Stimulated activated CD8-positive, alpha-beta memory T cell treated with anti-CD3 and anti-CD28 coated beads, Interleukin-12 subunit alpha, Interleukin-12 subunit beta, amount 100 ng/mL, for 24 hours (primary cell): ENCODE data around the gene DRG2.

Experiments
- DNase-seq: peaks from one replicate; pipeline ENCODE4 v3.0.0-alpha.2; 2020; ENCODE audit errors: extremely low read depth

The DRG2 gene

DNA sequence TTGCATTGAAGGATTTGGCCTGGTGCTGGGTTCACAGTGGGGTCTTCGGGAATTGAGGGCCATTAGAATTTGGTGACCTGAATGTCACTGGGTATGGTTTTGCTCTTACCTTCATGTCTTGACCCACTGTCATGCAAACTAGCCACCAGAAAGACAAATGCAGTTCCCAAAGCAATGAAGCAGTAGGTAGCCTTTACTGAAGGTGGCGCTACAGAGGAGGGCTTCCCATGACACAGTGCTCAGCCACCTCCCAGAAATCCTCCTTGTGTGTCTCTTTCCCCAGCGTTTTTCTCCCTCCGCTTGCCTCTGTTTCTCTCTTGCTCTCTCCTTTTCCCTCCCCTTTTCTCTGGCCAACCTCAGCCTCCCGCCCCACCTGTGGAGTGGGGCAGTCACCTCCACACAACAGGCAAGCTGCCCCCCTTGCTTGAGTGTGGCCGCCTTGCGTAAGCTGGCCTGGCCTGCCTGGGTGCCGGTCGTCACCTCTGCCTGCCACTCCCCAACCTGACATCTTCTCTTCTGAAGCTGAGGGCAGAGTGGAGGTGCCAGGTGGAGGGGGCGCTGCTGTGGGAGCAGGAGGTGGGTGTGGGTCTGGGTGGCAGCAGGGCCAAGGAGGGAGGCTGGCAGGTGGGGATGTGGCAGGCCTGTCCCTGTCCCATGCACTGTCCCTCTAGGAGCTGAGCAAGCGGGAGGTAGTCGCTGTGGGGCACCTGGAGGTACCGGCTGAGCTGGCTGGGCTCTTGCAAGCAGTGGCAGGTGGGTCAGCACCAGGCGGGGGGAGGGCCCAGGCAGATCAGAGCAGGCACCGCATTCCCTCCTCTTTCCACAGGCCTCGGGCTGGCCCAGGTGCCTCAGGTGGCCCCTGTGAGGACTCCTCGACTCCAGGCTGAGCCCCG, 55.5 kb downstream of the DRG2 start:
- no peak for DNase-seq

DNA sequence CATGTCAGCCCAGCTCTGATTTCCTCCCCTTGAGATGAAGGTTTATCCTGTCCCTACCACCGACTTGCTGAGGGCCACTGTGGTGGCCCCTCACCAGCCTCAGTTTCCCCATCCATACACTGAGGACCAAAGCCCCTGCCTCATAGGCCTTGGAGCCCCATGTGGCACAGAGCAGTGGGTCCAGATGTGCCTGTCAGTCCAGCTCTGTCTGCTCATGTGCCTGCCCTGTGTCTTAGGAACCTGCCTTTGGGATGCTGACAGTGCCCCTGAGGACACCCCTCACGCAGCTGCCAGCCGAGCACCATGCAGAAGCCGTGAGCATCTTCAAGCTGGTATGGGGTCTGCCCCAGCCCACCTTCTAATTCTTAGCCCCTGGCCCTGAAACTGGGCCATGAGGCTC, 56.5 kb downstream of the DRG2 start:
- no peak for DNase-seq

DNA sequence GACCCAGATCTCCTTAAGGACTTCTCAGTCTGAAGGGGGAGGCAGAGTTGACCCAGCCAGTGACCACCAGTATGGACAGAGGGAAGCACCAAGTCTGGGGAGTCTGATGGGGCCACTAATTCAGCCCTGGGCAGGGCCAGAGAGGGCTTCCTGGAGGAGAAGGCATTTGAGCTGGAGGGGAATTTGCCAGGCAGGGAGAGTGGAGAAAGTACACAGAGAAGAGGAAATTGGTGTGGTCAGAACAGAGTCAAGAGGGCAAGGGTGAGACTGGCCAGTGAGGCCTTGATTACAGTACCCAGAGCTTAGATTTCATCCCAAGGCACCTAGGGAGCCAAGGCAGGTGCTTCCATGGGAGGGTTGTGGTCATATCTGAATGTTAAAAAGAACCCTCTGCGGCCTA, 57.1 kb downstream of the DRG2 start:
- no peak for DNase-seq

DNA sequence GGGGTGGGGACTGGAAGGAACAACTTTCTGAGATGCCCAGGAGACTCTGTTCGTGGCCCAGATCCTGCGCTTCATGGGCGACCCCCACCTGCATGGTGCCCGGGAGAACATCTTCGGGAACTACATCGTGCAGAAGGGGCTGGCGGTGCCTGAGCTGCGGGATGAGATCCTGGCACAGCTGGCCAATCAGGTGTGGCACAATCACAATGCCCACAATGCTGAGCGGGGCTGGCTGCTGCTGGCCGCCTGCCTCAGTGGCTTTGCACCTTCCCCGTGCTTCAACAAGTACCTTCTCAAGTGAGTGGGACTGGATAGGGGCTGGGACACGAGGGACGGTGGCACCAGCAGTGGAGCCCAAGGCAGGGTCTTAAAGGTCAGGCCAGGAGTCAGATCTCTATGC, 58.1 kb downstream of the DRG2 start:
- no peak for DNase-seq

DNA sequence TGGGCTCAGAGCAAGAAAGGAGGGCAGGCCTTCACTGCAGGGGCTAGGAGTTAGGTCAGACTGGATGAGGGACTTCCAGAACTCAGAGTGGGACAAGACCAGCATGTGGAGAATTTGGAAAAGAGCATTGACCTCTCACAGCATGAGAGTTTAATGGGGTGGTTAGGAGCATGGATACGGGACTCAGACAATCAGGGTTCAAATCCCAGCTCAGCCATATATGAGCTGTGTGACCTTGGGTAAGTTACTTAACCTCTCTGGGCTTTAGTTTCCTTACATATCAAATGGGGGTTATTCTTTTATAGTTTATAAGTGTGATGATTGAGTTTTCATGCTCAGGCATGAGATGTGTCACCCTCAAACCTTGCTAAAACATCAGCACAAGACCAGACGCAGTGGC, 58.5 kb downstream of the DRG2 start:
- DNase-seq: no peak

DNA sequence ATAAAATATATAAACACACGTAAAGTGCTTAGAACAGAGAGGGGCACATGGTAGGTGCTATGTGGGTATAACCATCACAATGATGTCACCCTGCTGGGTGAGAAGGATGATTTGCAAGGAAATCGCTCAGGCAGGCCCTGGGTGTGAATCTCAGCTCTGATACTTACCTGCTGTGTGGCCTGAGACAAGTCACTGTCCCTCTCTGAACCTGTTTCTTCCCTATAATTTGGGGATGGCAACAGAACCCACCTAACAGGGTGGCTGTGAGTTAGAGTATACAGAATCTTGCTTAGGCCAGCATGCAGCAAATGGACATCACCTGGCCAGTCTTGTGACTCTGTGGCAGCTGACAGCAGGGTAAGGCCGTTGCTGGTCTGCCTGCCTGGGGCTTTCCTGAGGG, 59.2 kb downstream of the DRG2 start:
- DNase-seq: no peak

DNA sequence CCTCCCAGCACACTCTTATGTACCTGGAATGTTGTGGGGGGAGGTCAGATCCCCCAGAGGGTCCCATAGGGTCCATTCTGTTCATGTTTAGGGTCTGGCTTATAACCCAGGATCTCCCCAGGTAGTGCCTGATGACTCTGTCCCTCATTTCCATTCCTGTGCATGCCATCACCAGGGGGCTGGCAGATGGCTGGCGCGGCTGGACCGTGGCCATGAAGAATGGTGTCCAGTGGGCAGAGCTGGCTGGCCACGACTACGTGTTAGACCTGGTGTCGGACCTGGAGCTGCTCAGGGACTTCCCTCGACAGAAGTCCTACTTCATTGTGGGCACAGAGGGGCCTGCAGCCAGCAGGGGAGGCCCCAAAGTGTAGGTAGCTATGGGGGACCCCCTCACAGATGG, 60.8 kb downstream of the DRG2 start:
- DNase-seq: no peak

DNA sequence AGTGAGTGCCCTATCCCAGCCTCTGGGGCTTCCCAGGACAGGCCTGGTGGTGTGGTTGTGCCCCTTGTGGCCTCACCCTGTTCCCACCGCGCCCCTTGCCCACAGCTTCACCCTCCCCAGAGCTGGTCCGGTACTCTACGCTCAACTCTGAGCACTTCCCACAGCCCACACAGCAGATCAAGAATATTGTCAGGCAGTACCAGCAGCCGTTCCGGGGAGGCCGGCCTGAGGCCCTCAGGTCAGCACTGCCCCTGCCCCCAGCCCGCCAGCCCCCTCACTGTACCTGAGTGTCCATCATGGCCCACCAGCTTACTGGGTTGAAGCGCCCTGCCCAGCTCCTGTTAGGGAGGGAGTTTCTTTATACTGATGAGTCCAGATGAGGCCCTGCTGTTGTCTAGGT, 63.5 kb downstream of the DRG2 start:
- DNase-seq: no peak

DNA sequence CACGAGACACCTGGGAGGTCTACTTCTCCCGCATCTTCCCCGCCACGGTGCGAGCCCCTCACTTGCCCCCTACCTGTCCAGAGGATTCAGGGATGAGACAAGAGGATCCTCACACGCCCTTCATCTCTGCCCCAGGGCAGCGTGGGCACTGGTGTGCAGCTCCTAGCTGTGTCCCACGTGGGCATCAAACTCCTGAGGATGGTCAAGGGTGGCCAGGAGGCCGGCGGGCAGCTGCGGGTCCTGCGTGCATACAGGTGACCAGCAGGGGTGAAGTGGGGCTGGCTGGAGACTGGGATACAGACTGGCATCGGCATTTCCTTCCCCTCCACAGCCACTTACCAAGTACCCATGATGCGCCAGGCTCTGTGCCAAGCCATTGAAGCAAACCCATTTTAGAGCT, 67.4 kb downstream of the DRG2 start:
- no peak for DNase-seq

DNA sequence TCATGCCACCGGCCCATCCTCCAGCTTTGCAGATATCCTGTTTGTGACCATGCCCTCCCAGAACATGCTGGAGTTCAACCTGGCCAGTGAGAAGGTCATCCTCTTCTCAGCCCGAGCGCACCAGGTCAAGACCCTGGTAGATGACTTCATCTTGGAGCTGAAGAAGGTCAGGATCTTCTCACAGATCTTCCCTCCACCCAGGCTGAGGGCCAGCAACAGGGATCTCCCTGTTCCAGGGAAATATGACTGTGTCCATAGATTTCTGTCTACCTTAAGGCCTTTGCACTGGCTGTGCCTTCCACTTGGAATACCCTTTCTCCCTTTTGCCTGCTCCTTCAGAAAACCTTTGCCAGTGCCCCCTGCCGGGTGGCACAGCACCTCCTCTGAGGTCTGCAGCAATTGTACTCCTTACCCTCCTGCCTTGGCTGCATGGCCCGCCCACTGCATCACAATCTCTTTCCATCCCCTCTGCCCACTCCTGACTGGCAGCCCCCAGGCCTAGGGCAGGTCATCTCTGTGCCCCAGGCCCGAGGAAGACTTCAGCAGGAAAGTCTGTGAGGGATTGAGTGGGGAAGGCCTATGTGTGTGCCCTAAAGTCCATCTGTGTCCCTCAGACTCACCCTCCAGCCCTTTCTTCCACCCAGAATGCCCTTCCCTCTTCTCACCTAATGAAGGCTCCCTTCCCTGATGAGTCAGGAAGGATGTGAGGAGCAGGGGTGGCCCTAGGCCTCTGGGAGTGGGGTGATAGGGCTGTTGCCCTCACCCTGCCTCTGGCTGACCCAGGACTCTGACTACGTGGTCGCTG, 68.6 kb downstream of the DRG2 start:
- no peak for DNase-seq

DNA sequence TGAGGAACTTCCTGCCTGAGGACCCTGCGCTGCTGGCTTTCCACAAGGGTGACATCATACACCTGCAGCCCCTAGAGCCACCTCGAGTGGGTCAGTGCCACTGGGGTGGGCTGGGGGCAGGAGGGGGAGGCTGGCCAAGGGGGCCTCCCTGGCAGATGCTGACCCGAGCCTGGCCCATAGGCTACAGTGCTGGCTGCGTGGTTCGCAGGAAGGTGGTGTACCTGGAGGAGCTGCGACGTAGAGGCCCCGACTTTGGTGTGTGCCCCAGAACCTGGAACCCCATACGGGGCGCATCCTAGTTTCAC, 69.2 kb downstream of the DRG2 start:
- no peak for DNase-seq
